Right lobe of liver (tissue), 6 donors: Measurements from ENCODE around the gene DCTN5. TPM values are rescaled to one million over a fixed set of nuclear protein-coding genes. Genes with fewer than 3 reads are reported as not detected.

ENCODE experiments used
- ATAC-seq, 4 donors: fragments of 200-7000 bp; cut with Tn5 transposase; one replicate each; pipeline ENCODE4 v1.9.1; 2020; ENCODE audit warnings: mild to moderate bottlenecking in 4 of 4, moderate library complexity in 4 of 4
- DNase-seq, 3 donors: peaks; one replicate each; pipeline ENCODE4 v3.0.0-alpha.2; 2020
- H3K27ac ChIP-seq, 3 donors: fragments of 200-600 bp; one replicate each; pipeline ENCODE4 v1.8.0; 2022
- H3K27me3 ChIP-seq, 2 donors: fragments of 200-600 bp; one replicate each; pipeline ENCODE4 v1.8.0; 2022
- H3K36me3 ChIP-seq, 4 donors: fragments of 200-600 bp; sonication (generic) in 1 of 4; one replicate each; pipeline versions ENCODE4 v1.5.1 to v1.8.0; 2017 to 2022; ENCODE audit warnings: control low read depth in 1 of 4
- H3K4me1 ChIP-seq, 4 donors: fragments of 200-600 bp; sonication (generic) in 1 of 4; one replicate each; pipeline versions ENCODE4 v1.5.1 to v1.8.0; 2017 to 2022; ENCODE audit warnings: control low read depth in 1 of 4
- H3K4me3 ChIP-seq, 3 donors: fragments of 200-600 bp; one replicate each; pipeline ENCODE4 v1.8.0; 2022
- H3K9me3 ChIP-seq, 4 donors: fragments of 200-600 bp; sonication (generic) in 1 of 4; one replicate each; pipeline versions ENCODE4 v1.5.1 to v1.8.0; 2017 to 2022; ENCODE audit warnings: control low read depth in 1 of 4
- CTCF ChIP-seq, 4 donors: fragments of 200-600 bp in 3 of 4; fragments of 450-650 bp in 1 of 4; IDR thresholded peaks; one replicate each; pipeline versions ENCODE4 v1.5.1 to v1.8.0; 2016 to 2022; ENCODE audit warnings: antibody characterized with exemption in 4 of 4, mild to moderate bottlenecking in 2 of 4
- POLR2A ChIP-seq: fragments of 450-650 bp; IDR thresholded peaks from one replicate; pipeline ENCODE4 v1.6.1; 2017; ENCODE audit warnings: antibody characterized with exemption, mild to moderate bottlenecking
- WGBS: methylation state at CpG from one replicate; pipeline ENCODE4 v1.1.6; 2018; ENCODE audit warnings: low coverage, low lambda C conversion rate; ENCODE audit not compliant: insufficient coverage; ENCODE audit errors: missing lambda C conversion rate; 5-methylcytosine and 5-hydroxymethylcytosine counted together
- intact Hi-C, 2 donors: fragments of 100-400 bp; cut with DNase I; formaldehyde crosslinking; loops; one replicate each; pipeline versions ENCODE4 v1.11.2 to v1.14.1; 2022
- total RNA-seq, 6 experiments: library from RNA; depleted of rRNA in 2 of 6; stranded (reverse); fragments of >200 nt in 2 of 6; fragmentation: NEBNext Ultra II Directional in 3 of 6; extraction: Animal tissue kit (Norgen Biotek cat#: 25700) in 3 of 6; gene quantifications; one replicate each; pipeline versions ENCODE4 v1.1.0 to v1.2.4, GENCODE V29; 2016 to 2023
- donor health status: DM: no; HTN: yes; CAD: no.
- donor health status: DM: no; HTN: no; CAD: no.
- donor health status: DM: no; HTN: no; CAD: no.
- donor health status: DM: no; HTN: yes; CAD: no.
- donor health status: DM: no; HTN: yes; CAD: no.

Gene DCTN5
- total RNA-seq, 6 experiments from 2014 or later, result 10.0 to 18.9 (median 18.3) TPM

- DNase-seq (no peak), ATAC-seq (no peak)
- Histone ChIP-seq H3K27ac (no peak overlapping the region), H3K27me3 (no peaks in the 10 kb centered on the region), H3K4me1 (no peaks in the 10 kb centered on the region), H3K36me3 (peaks cover 6 to 71% (median 15%) of the 10 kb centered on the region in 4 donors), H3K4me3 (no peak overlapping the region), H3K9me3 (no peaks in the 10 kb centered on the region)
- 93% methylated on average over 6 of the region's 6 CpGs for WGBS
- intact Hi-C loops, result no loop called here
- no peak for TF ChIP-seq POLR2A
- TF ChIP-seq CTCF (IDR thresholded peaks at IDR 0.05), result no peak
Measured at GRCh38 chr16:23667355-23667659, 26.0 kb downstream of the DCTN5 start.

GRCh38 chr16:23668225-23668624, 27.0 kb downstream of the DCTN5 start:
- no peak for DNase-seq
- no peak for ATAC-seq
- intact Hi-C loops, result no loop called here
- Histone ChIP-seq H3K9me3 (no peaks in the 10 kb centered on the region), H3K27me3 (no peaks in the 10 kb centered on the region), H3K27ac (no peak overlapping the region), H3K4me1 (no peaks in the 10 kb centered on the region), H3K36me3 (peaks cover 5 to 62% (median 12%) of the 10 kb centered on the region in 4 donors), H3K4me3 (no peak overlapping the region)
- 82% methylated on average over 1 of the region's 1 CpG for WGBS
- TF ChIP-seq POLR2A (no peak), CTCF (IDR thresholded peaks at IDR 0.05) (no peak)

- Histone ChIP-seq H3K27me3 (no peaks in the 10 kb centered on the region), H3K4me3 (no peak overlapping the region), H3K4me1 (no peaks in the 10 kb centered on the region), H3K9me3 (no peaks in the 10 kb centered on the region), H3K36me3 (peaks cover 5 to 56% (median 10%) of the 10 kb centered on the region in 4 donors), H3K27ac (no peak overlapping the region)
- DNase-seq, result no peak
- no peak for ATAC-seq
- no peak for TF ChIP-seq POLR2A
- TF ChIP-seq CTCF (IDR thresholded peaks at IDR 0.05), result no peak
- intact Hi-C loops, result no loop called here
- 100% methylated on average over 3 of the region's 4 CpGs for WGBS
Measured at GRCh38 chr16:23668873-23669272, 27.6 kb downstream of the DCTN5 start.

GRCh38 chr16:23670137-23670776, 29.0 kb downstream of the DCTN5 start:
- TF ChIP-seq POLR2A, result no peak
- TF ChIP-seq CTCF (IDR thresholded peaks at IDR 0.05), result no peak
- intact Hi-C loops, result no loop called here
- H3K9me3 ChIP-seq, result no peaks in the 10 kb centered on the region
- H3K4me3 ChIP-seq, result no peak overlapping the region
- H3K27me3 ChIP-seq, result no peaks in the 10 kb centered on the region
- H3K27ac ChIP-seq, result no peak overlapping the region
- H3K4me1 ChIP-seq, result no peaks in the 10 kb centered on the region
- H3K36me3 ChIP-seq, result peaks cover 0 to 43% (median 4%) of the 10 kb centered on the region in 4 donors
- ATAC-seq, result no peak
- WGBS, result 100% methylated on average over 3 of the region's 4 CpGs
- DNase-seq, result no peak
